Omental fat pad (tissue), 4 donors: ENCODE measurements around the gene LRRC56. TPM values are rescaled to one million over a fixed set of nuclear protein-coding genes. Genes with fewer than 3 reads are reported as not detected.
"Not testable (repeated sequence)": the region's sequence is repeated elsewhere in the genome, so short reads cannot be mapped to it uniquely, and the experiment has no call there.

Source experiments
- ATAC-seq: fragments of 150-250 bp; one replicate; pipeline ENCODE4 v1.9.1; 2016; ENCODE audit warnings: mild to moderate bottlenecking, moderate library complexity; ENCODE audit not compliant: low FRiP score
- DNase-seq: peaks from one replicate; pipeline ENCODE4 v3.0.0-alpha.2; 2019; ENCODE audit warnings: low spot score
- CTCF ChIP-seq, 3 donors: fragments of 450-650 bp; IDR thresholded peaks; one replicate each; pipeline ENCODE4 v1.5.1; 2016 to 2017; ENCODE audit warnings: antibody characterized with exemption in 3 of 3, mild to moderate bottlenecking in 3 of 3, moderate library complexity in 2 of 3
- total RNA-seq, 4 donors: library from RNA; depleted of rRNA; stranded (reverse); fragments of >200 nt; gene quantifications; one replicate each; pipeline ENCODE4 v1.1.0, GENCODE V29; 2016

The LRRC56 gene
- total RNA-seq, 4 donors from 2014 or later = 0.24 to 0.38 (median 0.32) TPM; not detected in 1

GRCh38 chr11:515131-515530 lies 22.2 kb upstream of the LRRC56 start:
- no peak for TF ChIP-seq CTCF (IDR thresholded peaks at IDR 0.05)
- ATAC-seq = no peak

GRCh38 chr11:516400-516799 lies 20.9 kb upstream of the LRRC56 start:
- TF ChIP-seq CTCF (IDR thresholded peaks at IDR 0.05) = no peak
- DNase-seq (no peak), ATAC-seq (no peak)

More at GRCh38 chr11:515131-515530, 22.2 kb upstream of the LRRC56 start:
- DNase-seq = no peak

GRCh38 chr11:516918-517685 lies 20.2 kb upstream of the LRRC56 start:
- not testable (repeated sequence) for ATAC-seq, DNase-seq

- peak; percentile 78 for DNase-seq
- peak in 2 of 3 donors; percentile 95 to 100 for TF ChIP-seq CTCF (IDR thresholded peaks at IDR 0.05)
- ATAC-seq = peak; percentile 100
Measured at GRCh38 chr11:518463-519202, 18.7 kb upstream of the LRRC56 start.

GRCh38 chr11:520428-521176 lies 16.7 kb upstream of the LRRC56 start:
- no peak for TF ChIP-seq CTCF (IDR thresholded peaks at IDR 0.05)
- DNase-seq = no peak
- no peak for ATAC-seq

GRCh38 chr11:521177-521688 lies 16.1 kb upstream of the LRRC56 start:
- ATAC-seq = no peak
- TF ChIP-seq CTCF (IDR thresholded peaks at IDR 0.05) = no peak

GRCh38 chr11:526192-526591 lies 11.1 kb upstream of the LRRC56 start:
- TF ChIP-seq CTCF (IDR thresholded peaks at IDR 0.05) = no peak
- DNase-seq = no peak
- no peak for ATAC-seq

More at GRCh38 chr11:521177-521688, 16.1 kb upstream of the LRRC56 start:
- DNase-seq = no peak
